Endothelial cell of umbilical vein (primary cell): Measurements from ENCODE around the gene CHD6.

Source experiments
- EZH2 ChIP-seq: IDR thresholded peaks from 2 replicates; pipeline ENCODE4 v1.6.1; 2012; ENCODE audit warnings: borderline replicate concordance, low read depth, mild to moderate bottlenecking, moderate library complexity, low read length, inconsistent platforms; ENCODE audit not compliant: severe bottlenecking
- GATA2 ChIP-seq: IDR thresholded peaks from 2 replicates; pipeline ENCODE4 v1.7.0; 2011; ENCODE audit warnings: low read depth, mild to moderate bottlenecking, moderate library complexity, mixed read lengths, low read length; ENCODE audit not compliant: insufficient read length, insufficient read depth
- POLR2A ChIP-seq: IDR thresholded peaks from 2 replicates; pipeline ENCODE4 v1.6.1; 2012; ENCODE audit warnings: low read depth, mild to moderate bottlenecking, control low read depth, low read length
- TF ChIP-seq, protein P1 (sequence below), 2 donors: IDR thresholded peaks; 1 replicate in 1 of 2; 2 replicates in 1 of 2; pipeline ENCODE4 v1.5.1; 2011; ENCODE audit warnings: low read length in 2 of 2, mild to moderate bottlenecking in 2 of 2, moderate library complexity in 2 of 2, control low read depth in 1 of 2, inconsistent platforms in 1 of 2, low read depth in 1 of 2; ENCODE audit not compliant: insufficient read depth in 1 of 2; ENCODE audit errors: extremely low read depth in 1 of 2

GRCh38 chr20:41355192-41355591 lies 263.0 kb downstream of the CHD6 start:
- TF ChIP-seq, protein P1, sequence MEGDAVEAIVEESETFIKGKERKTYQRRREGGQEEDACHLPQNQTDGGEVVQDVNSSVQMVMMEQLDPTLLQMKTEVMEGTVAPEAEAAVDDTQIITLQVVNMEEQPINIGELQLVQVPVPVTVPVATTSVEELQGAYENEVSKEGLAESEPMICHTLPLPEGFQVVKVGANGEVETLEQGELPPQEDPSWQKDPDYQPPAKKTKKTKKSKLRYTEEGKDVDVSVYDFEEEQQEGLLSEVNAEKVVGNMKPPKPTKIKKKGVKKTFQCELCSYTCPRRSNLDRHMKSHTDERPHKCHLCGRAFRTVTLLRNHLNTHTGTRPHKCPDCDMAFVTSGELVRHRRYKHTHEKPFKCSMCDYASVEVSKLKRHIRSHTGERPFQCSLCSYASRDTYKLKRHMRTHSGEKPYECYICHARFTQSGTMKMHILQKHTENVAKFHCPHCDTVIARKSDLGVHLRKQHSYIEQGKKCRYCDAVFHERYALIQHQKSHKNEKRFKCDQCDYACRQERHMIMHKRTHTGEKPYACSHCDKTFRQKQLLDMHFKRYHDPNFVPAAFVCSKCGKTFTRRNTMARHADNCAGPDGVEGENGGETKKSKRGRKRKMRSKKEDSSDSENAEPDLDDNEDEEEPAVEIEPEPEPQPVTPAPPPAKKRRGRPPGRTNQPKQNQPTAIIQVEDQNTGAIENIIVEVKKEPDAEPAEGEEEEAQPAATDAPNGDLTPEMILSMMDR (IDR thresholded peaks at IDR 0.05; ENCODE audit: extremely low read depth in 1 of 2, insufficient read depth in 1 of 2, low read depth in 1 of 2, low read length in 2 of 2): no peak
- TF ChIP-seq POLR2A: no peak
- TF ChIP-seq EZH2: no peak
- TF ChIP-seq GATA2: no peak
